HG02852 (cell line): ENCODE results near the gene CCDC157.
A peak's percentile ranks its signal among the peaks of the same experiment; 100 is the strongest.
"Not testable (repeated sequence)": the region's sequence is repeated elsewhere in the genome, so short reads cannot be mapped to it uniquely, and the experiment has no call there.

Experiments
- ATAC-seq: cut with Tn5 transposase; IDR thresholded peaks from one replicate; pipeline ENCODE4 v1.9.1; 2021; ENCODE audit warnings: mild to moderate bottlenecking, moderate library complexity; ENCODE audit not compliant: unreplicated experiment

The CCDC157 gene

GRCh38 chr22:30325724-30326254 lies 31.0 kb upstream of the CCDC157 start:
- ATAC-seq: no peak

DNA sequence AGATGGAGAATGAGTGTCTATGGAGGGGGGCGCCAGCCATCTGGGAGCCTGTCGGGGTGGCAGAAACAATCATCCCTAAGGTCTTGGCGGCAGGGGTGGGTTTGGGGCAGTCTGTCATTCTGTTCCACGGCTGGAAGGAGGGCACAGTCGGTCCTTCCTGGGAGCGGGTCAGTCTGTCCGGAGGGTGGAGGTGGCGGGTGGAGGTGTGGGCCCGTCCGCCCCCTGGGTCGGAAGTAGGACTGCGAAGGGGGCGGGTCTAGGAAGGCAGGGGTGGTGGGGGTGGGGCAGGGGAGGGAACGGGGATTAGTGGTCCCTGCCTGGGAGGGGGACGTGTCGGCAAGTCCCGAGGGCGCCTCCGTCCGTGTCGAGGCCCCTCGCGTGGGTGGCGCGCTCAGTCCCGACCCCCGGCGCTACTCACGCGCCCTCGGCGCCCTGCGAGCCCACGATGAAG lies 30.5 kb upstream of the CCDC157 start:
- peak; percentile 28 for ATAC-seq

- peak; percentile 87 for ATAC-seq
Measured at GRCh38 chr22:30326706-30327362, 30.0 kb upstream of the CCDC157 start, which contains the start of gene TBC1D10A. TSS of gene TBC1D10A (minus strand) at chr22:30326941. CDS start at chr22:30326881, 60 bp downstream.

GRCh38 chr22:30327864-30328345 lies 28.9 kb upstream of the CCDC157 start:
- ATAC-seq: no peak

GRCh38 chr22:30328466-30329049 lies 28.2 kb upstream of the CCDC157 start:
- ATAC-seq: no peak

DNA sequence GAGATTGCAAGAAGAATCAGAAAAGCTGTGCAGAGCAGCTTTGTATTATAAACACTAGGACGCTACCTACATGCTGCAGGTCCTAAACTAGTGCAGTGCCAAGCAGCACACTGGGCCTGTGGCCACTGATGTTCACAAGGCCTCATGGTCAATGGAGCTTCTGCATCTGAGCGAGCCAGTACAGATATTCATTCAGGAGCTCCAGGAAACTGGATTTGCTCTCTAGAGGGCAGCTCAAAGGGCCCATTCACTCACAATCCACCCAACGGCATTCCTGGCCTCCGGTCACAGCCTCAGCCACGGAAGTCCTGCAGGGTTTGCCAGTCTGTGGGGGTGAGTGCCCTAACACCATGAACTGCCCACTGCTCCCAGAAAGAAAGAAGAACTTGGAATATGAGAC lies 24.3 kb upstream of the CCDC157 start:
- no peak for ATAC-seq

DNA sequence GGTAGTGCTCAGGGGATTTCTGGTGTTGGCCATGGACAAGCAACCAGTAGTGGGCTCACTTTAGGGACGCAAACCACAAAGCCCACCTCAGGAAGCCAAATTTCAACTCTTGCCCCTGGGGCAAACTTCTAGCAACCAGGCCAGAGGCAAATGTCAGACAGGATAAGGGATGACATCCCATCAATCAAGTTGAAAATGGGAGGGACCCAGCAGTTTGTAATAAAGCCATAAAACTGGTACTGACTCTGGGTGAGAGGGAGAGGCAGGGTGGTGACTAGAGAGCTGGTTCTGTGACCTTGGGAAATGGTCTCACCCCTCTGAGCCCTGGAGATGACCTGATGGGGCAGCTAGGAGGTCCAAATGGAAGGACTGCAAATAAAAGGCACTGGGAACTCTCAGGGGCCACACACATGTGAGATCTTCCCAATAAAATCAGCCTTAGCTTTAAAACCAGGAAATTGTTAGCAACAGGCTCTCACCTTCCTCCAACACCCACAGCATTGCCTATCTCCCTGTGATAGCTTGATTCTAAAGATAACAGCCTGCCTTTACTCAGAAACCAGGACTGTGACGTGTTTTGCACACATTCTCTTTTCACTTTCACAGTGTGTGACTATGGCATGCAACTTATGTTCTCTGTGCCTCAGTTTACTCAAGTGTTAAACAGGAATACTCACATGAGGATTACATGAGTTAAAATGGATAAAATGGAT lies 23.7 kb upstream of the CCDC157 start:
- ATAC-seq: no peak

DNA sequence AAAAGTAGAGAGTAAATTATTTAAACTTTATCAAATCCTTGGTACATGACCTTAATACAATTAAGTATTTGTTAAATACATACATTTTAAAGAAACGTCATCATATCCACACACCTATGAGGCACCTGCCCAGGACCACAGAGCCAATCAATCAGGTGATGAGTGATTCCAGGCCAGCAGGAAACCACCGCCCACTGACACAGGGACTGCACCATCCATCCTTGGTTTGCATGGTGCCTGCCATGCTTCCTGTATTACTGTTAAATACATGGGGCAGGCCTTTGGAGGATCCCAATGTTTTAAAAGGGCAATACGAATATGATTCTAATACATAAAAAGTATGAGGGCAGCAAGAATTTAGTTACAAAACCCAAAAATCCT lies 23.1 kb upstream of the CCDC157 start:
- ATAC-seq: no peak

DNA sequence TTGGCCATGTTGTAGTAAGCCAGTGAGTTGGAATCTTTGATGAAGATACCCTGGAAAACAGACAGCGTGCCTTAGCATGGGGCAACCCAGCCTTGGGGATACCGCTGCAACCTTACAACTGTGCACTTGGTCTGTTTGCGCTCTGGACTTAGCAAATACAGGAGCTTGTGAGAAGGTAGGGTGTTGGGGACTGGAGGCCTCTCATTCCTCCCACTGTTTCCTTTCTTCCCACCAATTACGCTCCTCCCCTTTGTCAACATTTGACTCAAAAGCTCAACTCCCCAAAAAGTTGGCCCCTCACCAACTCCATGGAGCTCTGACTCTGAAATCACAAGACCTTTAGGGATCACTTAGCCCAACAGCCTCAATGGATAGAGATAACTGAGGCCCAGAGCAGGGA lies 22.2 kb upstream of the CCDC157 start:
- no peak for ATAC-seq

DNA sequence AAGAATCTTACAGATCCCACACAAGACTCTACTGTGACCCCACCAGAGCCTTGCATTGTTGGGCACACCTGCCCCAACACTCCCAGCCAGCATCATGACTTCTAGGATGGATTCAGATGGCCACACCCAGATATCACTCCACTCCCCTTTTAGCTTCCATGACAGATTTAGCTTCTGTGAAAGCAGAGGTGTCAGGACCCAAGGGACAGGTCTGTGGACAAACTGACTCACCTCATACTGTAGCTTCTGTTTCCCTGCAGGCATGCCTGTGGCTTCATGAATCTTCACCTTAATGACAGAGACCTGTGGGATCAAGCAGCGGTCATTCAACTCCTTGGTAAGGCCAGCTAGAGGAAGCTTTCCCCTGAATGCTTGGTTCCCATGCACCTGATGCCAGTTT lies 21.6 kb upstream of the CCDC157 start:
- no peak for ATAC-seq

DNA sequence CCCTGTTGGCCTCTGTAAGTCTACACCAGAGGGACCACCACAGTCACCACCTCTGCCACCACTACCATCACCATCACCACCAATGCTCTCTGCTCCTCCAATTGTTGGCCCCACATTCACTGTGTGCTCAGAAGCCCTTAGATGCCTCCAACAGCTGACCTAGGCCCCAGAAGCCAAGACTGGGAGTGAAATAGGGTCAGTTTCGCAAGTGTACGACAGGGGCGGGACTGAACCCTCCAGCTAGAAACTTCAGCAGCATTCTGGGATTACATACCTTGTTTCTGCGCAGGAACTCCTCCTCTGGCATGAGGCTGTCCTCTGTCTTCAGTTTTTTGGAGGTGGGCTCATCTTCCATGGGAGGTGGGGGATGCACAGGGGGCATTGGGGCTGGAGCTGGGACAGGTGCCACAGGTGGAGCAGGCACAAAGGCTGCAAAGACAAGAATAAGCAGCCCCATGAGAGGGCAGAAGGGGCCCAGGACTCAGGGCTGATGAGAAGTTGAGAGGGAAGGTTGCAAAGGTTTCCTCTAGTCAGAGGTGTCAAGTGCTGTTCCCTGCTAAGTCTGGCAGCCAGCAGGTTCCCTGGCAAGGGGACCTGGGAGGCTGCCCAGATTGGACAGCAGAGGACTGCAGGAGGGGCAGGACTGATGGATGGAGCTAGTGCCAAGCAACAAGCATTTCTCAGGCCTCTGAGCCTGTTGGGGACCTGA lies 19.9 kb upstream of the CCDC157 start:
- ATAC-seq: no peak

GRCh38 chr22:30337461-30337778 lies 19.4 kb upstream of the CCDC157 start:
- no peak for ATAC-seq

GRCh38 chr22:30338341-30338740 lies 18.5 kb upstream of the CCDC157 start:
- ATAC-seq: not testable (repeated sequence)

GRCh38 chr22:30338802-30339201 lies 18.0 kb upstream of the CCDC157 start:
- no peak for ATAC-seq

DNA sequence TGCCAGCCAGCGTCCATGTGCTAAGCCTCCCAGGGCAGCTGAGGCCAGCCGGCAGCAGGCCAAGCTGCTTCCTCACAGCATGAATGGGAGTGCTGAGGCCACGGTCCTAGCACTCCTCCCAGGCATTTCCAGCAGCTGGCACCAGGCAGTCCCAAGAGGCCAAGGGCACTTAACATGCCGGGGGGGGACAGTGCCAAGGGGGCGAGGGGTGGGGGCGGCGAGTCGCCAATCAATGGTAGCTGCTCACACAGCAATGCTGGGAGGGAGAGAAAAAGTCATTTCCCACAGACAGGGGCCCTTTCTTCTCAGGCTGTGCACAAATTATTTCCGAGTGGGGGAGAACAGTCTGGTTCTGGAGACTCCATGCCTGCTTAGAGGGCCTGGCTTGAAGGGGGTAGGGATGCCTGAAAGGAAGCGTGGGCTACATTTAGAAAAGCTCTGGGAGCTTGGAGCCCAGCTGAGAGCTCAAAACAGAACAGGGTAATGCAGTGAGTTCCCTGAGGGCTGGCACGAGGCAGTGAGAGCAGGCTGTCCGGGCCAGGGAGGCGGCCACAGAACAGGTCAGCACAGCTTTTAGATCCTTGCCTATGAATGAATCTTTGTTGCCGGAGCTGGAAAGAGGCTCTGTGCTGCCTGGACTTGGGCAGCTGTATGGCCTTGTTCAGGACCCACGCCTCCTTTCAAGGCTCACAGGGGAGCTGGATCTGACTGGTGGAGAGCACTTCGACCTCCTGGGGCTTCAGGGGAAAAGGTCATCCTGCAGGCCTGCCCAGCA lies 15.7 kb upstream of the CCDC157 start:
- no peak for ATAC-seq

GRCh38 chr22:30344447-30345200 lies 12.2 kb upstream of the CCDC157 start:
- no peak for ATAC-seq

GRCh38 chr22:30347255-30347892 lies 9.4 kb upstream of the CCDC157 start:
- ATAC-seq: no peak

- no peak for ATAC-seq
Measured at GRCh38 chr22:30348404-30348803, 8.4 kb upstream of the CCDC157 start.

DNA sequence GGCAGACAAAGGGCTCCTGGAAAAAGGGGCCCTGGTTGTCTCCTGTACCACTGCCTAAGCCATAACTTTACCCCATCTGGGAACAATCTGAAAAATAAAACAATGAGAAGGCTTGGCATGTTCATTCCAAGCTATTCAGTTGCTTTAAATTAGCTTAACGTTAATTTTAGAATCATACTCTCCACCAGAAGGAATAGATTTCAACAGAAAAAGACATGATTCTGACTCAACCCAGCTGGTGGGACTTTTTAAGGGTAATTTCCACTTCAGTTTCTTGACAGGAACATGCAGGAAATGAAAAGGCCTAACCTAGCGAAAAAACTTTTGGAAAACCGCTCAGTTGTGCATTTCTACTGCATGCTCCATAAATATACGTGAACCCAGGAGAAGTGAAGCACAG lies 8.0 kb upstream of the CCDC157 start:
- ATAC-seq: no peak
